ENCODE data around the gene TNIK. TPM values are rescaled to one million over a fixed set of nuclear protein-coding genes. Genes with fewer than 3 reads are reported as not detected.

TNIK gene
- total and polyA plus RNA-seq, 10 of the 15 experiments (the other 5 are each of a cell fraction or from before 2014, with no cell fraction given) = 13.9 to 74.3 (median 48.2) TPM

GRCh38 chr3:171090321-171090720 lies 369.9 kb downstream of the TNIK start:
- Histone ChIP-seq H3K9me3 (replicated peaks; ENCODE audit: control insufficient read depth, insufficient read depth, low read length) (no peaks in the 10 kb centered on the region), H3K4me3 (no peak overlapping the region), H3K27me3 (replicated peaks in 1 of 2; ENCODE audit: control insufficient read depth in 2 of 2, insufficient read depth in 2 of 2, low read length in 1 of 2) (no peaks in the 10 kb centered on the region), H3K4me1 (ENCODE audit: control insufficient read depth, insufficient read depth, low read length) (no peaks in the 10 kb centered on the region), H4K20me1 (ENCODE audit: control insufficient read depth, insufficient read depth) (no peaks in the 10 kb centered on the region), H3K9ac (ENCODE audit: control insufficient read depth, insufficient read depth, low read length) (no peak overlapping the region), H3K27ac (ENCODE audit: control insufficient read depth, insufficient read depth) (no peak overlapping the region), H2AFZ (ENCODE audit: control insufficient read depth, low read depth, low read length) (no peak overlapping the region), H3K36me3 (ENCODE audit: control insufficient read depth in 2 of 2, insufficient read depth in 2 of 2, low read length in 1 of 2) (peaks cover 5 to 40% of the 10 kb centered on the region in 2 experiments), H3K79me2 (ENCODE audit: control insufficient read depth, insufficient read depth, low read length) (no peaks in the 10 kb centered on the region), H3K4me2 (ENCODE audit: control insufficient read depth, insufficient read depth) (no peak overlapping the region)
- TF ChIP-seq FOXM1 (IDR thresholded peaks at IDR 0.05; ENCODE audit: low read depth, low read length) = no peak
- TF ChIP-seq NBN (IDR thresholded peaks at IDR 0.05) = no peak
- TF ChIP-seq E4F1 (IDR thresholded peaks at IDR 0.05; ENCODE audit: borderline replicate concordance, partially characterized antibody) = no peak
- TF ChIP-seq REST (IDR thresholded peaks at IDR 0.05; ENCODE audit: low read depth, low read length) = no peak
- TF ChIP-seq SP1 (IDR thresholded peaks at IDR 0.05; ENCODE audit: low read depth, low read length) = no peak
- TF ChIP-seq TCF12 (IDR thresholded peaks at IDR 0.05; ENCODE audit: low read depth, low read length) = no peak
- no peak for TF ChIP-seq TAF1 (IDR thresholded peaks at IDR 0.05; ENCODE audit: borderline replicate concordance, low read depth, low read length)
- TF ChIP-seq CBFB (IDR thresholded peaks at IDR 0.05; ENCODE audit: low read depth) = no peak
- no peak for TF ChIP-seq RBBP5 (conservative IDR thresholded peaks at IDR 0.05)
- no peak for TF ChIP-seq NFYA (IDR thresholded peaks at IDR 0.05; ENCODE audit: borderline replicate concordance, low read depth, low read length)
- TF ChIP-seq GABPA (IDR thresholded peaks at IDR 0.05; ENCODE audit: low read depth) = no peak
- no peak for TF ChIP-seq TCF7 (IDR thresholded peaks at IDR 0.05; ENCODE audit: borderline replicate concordance)
- TF ChIP-seq IRF5 (IDR thresholded peaks at IDR 0.05; ENCODE audit: borderline replicate concordance) = no peak
- no peak for TF ChIP-seq RB1 (IDR thresholded peaks at IDR 0.05; ENCODE audit: borderline replicate concordance)
- TF ChIP-seq ZNF274 (IDR thresholded peaks at IDR 0.05; ENCODE audit: insufficient read depth, insufficient read length) = no peak
- no peak for TF ChIP-seq SMAD5 (IDR thresholded peaks at IDR 0.05; ENCODE audit: low read depth)
- TF ChIP-seq BCL11A (IDR thresholded peaks at IDR 0.05; ENCODE audit: low read depth, low read length) = no peak
- no peak for TF ChIP-seq HDAC6 (IDR thresholded peaks at IDR 0.05; ENCODE audit: unreplicated experiment)
- TF ChIP-seq SMAD1 (IDR thresholded peaks at IDR 0.05; ENCODE audit: low read depth, partially characterized antibody) = no peak
- in situ Hi-C loops (cut with MboI) = no loop called here
- SMC1A ChIA-PET (ENCODE audit: uncharacterized antibody, unreplicated experiment) = interaction anchor here (0.7 to 2.2 kb wide), 5 partner anchors 10 to 476 kb away, joined by 3 to 7 read pairs (median 3); no protein-coding TSS in a partner anchor
- DNase-seq (ENCODE audit: low read depth, low spot score) (no peak), FAIRE-seq (no peak), ATAC-seq (no peak)
- POLR2A ChIA-PET = interaction anchor here (0.7 kb wide), 1 partner anchor 671 kb away, joined by 3 read pairs; no protein-coding TSS in a partner anchor
- RAD21 ChIA-PET (ENCODE audit: unreplicated experiment) = interaction anchor here (1.3 kb wide), 1 partner anchor 11 kb away, joined by 3 read pairs; no protein-coding TSS in a partner anchor
- CTCF ChIA-PET = interaction anchor here (0.9 kb wide), 1 partner anchor 127 kb away, joined by 3 read pairs; no protein-coding TSS in a partner anchor
- intact Hi-C loops (cut with micrococcal nuclease; ENCODE audit: unreplicated experiment) = no loop called here
- 100% methylated on average over 2 of the region's 2 CpGs for WGBS (ENCODE audit: insufficient coverage, insufficient replicate concordance, low lambda C conversion rate, missing lambda C conversion rate)
- no TSS peak for BruUV-seq (replicated peaks)

All from GM12878 (cell line).